ENCODE measurements around the gene C12orf75.
"Not testable (repeated sequence)": the region's sequence is repeated elsewhere in the genome, so short reads cannot be mapped to it uniquely, and the experiment has no call there.

The C12orf75 gene

DNA sequence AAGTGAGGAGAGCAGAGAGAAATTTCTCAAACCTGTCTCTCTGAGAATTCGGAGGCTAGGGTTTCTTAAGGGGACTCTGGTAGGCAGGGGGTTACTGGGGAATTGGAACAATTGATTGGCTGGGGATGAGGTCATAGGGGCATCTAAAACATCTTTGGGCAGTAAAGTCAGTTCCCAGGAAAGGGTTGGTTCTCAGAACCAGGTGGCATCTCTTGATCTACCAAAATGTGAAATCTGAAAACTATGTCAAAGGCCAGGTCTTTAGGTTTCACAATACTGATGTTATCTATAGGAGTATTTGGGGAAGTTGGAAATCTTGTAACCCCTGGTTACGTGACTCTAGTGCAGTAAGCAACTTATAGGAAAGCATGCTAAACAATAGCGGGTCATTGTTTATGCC lies 6.9 kb downstream of the C12orf75 start:
- DNase-seq = no peak

DNA sequence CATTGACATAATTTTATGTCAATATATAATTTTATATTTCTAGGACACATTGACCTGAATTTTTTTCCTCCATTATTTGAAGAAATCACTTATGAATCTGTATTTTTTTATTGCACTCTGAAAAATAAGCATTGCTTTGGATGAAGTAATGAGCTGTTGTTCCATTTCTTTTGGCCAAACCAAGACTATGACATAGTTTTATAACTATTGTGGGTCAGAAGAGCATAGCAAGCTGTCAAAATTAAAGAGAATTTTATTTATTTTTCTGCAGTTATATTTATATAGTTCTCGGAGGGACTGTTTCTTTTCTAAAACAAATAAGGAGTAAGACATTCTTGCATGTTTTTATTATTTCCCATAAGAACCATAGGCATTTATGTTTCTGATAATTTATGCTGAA lies 8.5 kb downstream of the C12orf75 start:
- DNase-seq = no peak

DNA sequence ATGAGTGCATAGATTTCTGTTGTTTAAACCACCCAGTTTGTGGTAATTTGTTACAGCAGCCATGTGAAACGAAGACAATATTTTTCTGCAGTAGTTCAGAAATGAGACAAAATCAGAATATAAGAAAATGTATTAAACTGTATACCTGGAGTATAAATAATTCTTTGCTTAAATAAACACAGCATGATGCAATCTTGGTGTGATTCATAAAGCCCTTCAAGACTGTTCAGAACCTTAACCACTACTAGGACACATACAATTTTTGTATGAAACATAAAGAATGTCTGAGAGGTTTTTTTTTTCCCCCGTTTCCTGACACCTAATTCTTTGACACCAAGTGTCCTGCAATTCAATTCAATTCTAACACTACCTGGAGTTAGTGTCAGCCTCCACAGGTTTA lies 10.5 kb downstream of the C12orf75 start:
- DNase-seq = no peak

DNA sequence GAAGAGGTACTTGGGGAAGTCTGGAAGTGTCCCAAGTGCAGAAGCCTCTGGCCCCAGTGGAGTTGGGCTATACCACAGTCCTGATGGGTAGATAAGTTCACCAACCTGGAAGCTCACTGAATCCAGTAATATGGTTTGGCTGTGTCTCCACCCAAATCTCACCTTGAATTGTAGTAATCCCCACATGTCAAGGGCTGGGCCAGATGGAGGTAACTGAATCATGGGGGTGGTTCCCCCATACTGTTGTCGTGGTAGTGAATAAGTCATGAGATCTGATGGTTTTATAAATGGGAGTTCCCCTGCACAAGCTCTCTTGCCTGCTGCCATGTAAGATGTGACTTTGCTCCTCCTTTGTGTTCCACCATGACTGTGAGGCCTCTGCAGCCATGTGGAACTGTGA lies 11.1 kb downstream of the C12orf75 start:
- not testable (repeated sequence) for DNase-seq

DNA sequence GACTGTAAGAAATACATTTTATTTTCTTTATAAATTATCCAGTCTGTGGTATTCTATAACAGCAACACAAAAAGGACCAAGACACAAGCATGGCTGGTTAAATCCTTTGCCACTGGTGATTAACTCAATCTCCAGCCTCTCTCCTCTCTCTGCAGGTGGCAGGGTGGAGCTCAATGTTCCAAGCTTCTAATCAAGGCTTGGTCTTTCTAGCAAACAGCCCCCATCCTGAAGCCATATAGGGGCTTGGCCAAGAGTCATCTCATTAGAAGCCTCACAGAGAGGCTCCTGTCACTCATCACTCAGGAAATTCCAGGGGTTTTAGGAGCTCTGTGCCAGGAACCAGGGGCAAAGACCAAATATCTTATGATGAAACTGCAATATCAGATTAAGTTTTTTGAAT lies 12.0 kb downstream of the C12orf75 start:
- DNase-seq = no peak

DNA sequence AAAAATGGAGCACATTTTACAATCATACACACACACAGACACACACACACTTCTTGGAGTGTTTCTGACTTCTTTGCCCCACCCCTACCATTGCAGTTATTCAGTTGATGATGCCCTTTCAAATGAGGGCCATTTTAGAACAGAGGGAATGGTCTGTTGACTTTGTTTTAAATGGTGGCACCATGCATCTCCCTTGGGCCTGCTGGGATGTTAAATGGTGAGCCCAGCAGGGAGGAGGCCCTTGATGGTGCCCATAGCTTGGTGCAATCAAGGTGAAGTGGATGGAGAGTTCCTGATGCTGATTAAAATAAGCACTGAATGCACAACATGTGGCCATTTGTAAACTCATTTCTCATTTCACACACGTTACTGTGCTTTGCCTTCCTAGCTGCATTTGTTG lies 13.3 kb downstream of the C12orf75 start:
- DNase-seq = no peak

DNA sequence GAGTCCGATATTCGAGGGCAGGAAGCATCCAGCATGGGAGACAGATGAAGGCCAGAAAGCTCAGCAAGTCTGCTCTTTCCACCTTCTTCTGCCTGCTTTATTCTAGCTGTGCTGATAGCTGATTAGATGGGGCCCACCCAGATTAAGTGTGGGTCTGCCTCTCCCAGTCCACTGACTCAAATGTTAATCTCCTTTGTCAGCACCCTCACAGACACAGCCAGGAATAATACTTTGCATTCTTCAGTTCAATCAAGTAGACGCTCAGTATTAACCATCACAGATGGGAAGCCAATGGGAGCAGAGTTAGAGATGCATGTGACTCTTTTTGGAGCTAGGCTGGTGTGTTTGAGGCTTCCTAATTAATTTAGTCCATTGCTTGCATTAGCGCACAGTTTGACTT lies 17.0 kb downstream of the C12orf75 start:
- no peak for DNase-seq

DNA sequence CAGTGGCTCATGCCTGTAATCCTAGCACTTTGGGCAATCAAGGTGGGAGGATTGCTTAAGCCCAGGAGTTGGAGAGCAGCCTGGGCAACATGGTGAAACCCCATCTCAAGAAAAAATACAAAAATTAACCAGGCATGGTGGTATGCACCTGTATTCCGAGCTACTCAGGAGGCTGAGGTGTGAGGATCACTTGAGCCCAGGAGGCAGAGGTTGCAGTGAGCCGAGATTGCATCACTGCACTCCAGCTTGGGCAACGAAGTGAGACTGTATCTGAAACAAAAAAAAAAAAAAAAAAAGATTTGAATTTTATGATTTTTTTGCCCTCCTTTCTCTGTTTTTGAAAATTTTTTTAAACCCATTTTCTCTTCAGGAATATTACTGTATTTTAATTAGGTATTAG lies 17.7 kb downstream of the C12orf75 start:
- no peak for DNase-seq

DNA sequence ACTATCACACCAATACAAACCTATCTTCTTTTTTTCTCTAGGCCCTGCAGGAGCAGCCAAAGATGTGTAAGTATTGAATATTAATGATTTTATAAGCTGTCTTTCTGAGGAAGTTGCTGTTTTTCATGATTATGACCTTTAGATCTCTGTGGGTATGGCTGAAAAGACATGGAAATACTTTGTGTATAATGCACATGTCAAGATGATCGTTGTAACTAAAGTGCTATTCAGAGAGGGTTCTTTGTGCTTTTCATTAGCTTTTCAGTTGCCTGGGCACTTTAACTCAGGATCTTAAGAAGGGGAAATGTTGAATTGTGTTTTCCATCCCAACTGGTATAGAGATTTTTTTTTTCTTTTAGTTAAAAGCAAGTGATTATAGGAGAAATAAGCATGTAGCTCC lies 18.1 kb downstream of the C12orf75 start:
- DNase-seq = no peak

DNA sequence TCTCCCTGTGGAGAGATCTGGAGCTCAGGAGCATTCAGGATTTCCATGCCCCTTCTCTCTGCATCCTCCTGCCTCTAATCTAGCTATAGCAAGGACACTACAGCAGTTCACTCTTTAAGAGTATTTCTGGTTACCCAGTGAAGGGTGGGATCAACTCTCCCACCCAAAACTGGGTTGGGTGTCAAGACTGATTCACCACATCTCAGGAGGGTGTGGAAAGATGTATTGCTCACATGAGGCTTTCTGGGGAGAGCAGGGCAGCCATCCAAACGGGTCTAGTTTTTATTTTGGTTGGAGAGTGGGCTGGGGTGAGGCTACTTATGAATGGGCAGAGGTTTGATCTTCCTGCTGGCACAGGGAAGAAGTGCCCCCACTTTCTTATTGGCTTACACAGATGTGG lies 18.6 kb downstream of the C12orf75 start:
- DNase-seq = no peak

DNA sequence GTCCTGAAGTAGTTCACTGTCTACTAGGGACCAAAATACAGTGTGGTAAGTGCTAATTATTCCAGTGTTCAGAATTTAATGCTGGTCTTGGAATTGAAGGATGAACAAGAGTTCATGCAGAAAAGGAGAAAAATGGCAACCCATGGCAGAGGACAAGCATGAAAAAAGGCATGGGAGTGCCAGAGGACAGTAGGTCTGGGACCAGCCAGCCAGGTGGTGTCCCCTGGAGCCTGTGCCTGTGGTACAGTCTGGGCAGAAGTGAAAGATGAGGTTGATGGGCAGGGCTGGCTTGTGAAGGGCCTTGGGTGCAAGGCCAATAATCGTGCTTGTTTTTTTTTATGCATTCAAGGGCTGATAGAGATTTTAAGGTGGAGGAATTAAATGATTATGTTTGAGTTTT lies 21.0 kb downstream of the C12orf75 start:
- DNase-seq = no peak

DNA sequence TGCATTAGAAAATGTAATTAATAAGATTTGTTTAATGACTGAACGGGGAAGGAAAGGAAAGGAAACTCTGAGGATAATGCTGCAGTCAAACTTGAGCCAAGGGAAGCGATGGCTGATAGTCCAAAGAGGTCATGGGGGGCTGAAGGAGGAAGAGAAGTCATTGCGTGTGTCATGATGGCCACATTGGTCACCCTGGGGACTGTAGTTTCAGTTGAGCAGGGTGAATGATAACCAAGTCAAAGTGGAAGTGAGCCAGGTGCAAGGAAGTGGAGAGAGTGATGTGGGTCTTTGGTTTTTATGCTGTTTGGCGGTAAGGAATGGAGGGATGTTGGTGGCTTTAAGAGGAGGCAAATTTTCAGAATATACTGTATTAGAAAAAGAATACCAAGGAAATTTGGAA lies 21.6 kb downstream of the C12orf75 start:
- no peak for DNase-seq

DNA sequence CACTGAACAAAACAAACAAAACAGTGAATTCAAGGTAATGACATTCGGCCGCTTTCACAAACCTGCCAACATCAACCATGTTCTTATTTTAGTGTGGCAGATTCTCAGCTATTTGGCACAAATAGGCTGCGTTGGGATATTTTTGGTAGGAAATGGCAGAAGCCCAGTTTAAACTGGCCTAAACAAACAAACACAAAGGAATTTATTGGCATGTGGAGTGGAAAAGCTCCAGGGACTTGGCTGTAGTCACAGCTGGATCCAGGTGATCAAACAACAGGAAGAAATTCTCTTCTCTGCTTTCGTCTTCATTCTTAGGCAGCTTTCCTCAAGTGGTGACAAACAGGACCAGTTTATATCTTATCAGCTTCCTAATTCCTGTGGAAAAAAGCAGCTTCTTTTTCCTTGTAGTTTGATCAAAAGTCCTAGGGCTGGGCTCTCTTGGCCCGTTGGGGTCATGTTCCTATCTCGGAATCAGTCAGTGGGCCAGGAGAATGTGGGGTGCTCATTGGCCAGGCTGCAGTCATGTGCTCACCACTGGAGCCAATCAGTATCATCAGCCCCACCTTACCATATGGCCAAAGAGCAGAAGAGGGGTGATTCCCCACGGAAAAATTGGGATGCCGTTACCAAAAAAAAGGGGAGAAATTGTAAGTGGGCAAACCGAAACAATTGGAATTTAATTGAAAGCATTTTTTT lies 22.6 kb downstream of the C12orf75 start:
- DNase-seq = no peak

DNA sequence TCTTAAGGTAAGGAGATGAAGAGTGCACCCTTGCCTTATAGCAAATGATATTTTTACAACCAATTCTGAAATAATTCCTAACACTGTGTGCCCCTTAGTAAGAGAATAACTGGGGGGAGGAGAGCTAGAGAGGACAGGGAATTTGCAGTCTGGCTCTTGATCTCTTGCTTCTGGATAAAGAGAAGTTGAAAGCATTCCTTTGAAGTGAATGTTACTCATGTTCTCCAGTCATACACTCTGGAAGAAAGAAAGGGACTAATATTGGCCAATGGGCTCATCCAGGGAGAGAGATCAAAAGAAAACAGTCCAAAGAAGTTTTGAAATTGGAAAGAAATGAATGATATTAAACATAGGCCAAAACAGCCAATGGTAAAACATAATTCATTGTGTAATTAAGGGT lies 25.3 kb downstream of the C12orf75 start:
- no peak for DNase-seq

DNA sequence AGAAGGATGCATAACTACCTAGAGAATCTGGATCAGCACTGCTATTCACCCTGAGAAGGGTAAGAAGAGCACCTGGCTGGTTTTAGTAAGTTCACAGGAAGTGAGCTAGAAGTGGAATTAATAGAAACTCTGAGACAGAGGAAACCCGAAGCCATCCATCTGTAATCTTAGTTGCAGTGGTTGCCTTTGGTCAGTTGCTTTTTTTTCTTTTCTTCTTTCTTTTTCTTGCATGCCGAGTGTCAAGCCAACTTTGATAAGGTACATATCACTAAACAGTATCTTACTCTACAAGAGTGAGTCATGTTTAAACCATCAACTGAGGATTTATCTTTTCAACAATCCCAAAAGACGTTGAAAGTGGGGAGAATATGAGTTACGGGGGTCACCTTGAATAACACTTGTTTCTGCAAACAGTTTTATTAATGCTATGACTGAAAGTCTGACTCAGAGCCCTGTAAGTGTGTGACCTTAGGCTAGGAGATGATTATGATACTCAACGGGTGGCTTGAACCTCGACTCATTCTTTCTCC lies 26.7 kb downstream of the C12orf75 start:
- DNase-seq = no peak

DNA sequence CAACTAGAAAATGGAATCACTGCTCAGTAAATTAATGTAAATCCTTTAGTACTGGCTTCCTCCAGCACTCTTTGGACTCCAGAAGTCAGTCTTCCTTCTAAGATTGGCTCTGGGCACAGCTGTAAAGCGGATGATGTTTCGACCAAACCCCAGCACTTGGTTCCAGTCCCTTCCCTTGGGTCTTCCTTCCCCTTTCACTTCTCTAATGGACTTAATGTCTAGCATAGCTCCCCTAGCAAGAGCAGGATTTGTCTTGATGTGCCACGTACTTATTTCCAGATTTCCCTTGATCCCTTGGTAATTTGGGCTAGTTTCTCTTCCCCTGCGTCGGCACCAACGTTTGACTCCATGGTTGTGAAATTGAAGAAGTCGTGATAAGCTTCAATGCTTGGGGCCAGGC lies 28.3 kb downstream of the C12orf75 start:
- no peak for DNase-seq

DNA sequence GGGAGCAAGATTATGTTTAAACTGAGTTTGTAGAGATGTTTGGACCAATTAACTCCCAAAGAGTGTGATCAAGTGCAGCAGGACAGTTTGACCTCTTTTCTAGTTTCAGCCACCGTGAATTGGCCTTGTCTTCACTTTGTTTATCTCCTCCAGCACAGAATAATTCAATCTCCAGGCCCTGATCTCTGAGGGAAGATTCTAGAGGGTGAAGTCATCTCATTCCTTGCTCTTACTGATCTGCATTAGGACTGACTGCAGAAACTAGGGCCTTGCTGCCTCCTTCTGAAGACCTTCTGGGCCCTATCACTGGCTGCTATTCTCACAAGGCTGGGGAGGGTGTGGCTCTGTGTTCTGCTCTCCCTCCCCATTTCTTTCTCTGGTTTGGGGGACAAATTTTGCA lies 29.4 kb downstream of the C12orf75 start:
- no peak for DNase-seq

DNA sequence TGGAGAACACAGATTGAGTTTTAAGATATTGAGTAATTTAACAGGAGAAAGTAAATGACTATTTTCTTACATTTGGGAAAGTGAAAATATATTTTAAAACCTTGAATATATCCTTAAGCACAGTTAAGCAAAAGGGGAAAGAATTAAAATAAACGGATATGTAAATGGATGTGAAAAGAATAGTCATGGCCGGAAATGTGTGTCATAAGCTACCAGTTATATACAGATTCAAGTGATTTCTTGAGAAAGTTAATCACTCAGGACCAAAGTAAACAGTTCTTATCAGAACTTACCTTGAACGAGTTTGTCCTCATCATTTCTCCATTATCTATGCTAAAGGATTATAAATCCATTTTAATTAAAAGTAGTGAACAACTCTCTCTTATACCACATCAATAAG lies 33.4 kb downstream of the C12orf75 start:
- DNase-seq = no peak

DNA sequence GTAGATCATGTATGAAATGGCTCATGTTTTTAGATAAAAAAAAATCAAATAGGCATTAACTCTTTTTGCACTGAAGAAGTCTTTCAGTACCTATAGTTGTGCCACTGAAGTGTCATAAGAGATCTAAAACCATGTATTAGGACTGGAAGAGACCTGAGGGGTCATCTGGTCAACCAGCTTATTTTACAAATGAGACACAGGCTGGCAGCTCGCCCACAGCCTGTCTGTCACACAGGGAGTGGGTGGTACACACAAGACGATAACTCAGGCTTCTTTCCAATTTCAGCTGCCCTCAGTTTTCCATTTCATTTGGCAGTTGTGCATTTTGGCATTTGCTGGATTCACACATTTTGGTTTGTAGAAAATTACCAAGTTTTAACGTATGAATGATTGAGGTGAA lies 34.7 kb downstream of the C12orf75 start:
- no peak for DNase-seq

DNA sequence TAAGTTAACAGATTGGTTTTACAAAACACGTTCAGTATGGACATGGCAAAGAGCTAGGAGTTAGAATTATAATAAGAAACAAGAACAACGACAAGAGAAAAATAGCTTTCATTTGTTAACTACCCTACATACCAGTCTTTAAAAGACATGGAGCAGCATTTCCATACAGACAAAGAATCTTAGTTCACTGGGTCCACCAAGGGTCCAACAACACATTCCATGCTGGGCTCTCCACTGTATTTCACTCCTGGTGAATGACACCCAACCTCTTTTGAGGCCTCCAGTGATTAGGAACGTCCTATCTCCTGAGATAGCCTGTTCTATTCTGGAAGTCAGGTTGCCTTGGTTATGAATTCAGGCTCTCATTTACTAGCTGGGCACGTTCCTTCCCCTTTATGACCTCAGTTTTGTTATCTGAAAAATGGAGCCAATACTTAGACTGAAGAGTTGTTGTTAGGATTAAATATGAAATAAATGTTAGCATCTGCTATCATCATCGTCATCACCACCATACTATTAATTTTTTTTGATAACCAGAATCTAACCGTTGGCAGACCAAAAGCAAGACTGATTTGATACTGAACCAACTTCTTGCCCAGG lies 37.7 kb downstream of the C12orf75 start:
- no peak for DNase-seq

DNA sequence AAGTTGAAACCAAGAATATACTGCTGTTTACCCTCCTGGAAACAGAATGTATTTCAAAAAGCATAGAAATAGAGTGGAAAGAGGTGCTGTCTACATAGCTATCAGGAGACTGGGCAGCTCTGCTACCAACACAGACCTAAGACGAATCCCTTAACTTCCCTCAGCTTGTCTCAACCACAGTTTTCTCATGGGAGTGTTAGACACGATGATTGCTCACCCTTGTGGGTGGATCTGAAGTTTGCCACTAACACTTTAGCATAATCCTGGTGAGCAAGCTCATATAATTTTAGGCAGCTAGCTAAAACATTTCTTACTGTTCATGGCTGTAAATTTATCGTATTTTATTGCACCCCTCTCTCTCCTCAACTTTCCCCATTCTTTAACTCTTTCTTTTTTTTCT lies 38.5 kb downstream of the C12orf75 start:
- no peak for DNase-seq

DNA sequence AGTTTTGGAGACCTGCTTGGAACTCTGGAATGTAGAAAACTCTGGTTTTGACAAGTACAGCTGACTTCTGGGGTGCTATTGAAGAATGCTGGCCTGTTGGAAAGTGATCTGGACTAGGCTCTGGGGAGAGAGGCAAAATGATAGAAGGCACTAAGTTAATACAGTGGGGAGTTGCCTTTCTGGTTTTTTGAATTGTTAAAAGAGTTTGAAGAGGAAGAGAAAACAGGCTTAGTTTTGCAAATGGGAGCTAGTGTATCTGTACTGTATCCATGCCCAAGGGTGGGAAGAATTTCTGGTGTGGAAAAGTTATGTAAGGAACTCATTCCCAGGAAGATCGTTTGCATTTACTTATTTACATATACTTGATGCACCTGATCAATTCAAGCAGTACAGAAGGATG lies 43.8 kb downstream of the C12orf75 start:
- no peak for DNase-seq

DNA sequence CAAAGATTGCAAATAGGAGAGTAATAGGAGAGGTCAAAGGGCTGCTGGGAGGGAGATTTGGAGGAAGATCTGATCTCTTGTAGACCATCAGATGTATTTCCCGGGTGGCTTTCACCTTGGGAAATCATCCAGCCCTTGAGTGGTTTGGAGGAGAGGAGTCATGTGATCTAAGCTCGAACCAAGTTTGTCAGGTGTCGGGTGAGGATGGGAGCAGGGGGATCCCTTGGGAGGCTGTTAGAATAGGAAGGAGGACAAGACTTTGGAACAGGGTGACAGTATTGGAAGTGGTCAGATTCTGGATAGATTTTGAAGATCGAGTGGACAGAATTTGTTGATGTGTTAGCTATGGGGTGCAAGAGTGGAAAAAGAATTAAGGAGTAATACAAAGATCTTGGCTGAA lies 46.6 kb downstream of the C12orf75 start:
- DNase-seq = no peak

DNA sequence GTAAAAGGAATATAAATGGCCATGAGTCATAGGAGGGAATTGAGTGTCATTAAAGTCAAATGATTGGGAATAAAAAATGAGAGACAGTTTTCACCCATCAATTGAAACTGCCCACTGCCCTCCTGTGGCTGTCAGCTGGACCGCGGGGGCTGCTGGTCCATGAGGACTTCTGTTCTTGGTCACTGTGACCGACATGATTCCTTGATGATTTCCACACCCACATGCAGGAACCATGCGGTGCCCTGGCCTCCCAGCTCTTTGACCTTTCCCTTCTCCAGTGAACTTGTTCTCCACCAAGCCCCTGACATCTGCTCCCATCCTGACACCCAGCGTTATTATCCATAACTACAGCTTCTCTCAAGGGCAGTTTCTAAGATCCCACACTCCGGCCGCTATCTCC lies 48.4 kb downstream of the C12orf75 start:
- no peak for DNase-seq
